H1 (cell line): ENCODE measurements around the gene SNCAIP. TPM values are rescaled to one million over a fixed set of nuclear protein-coding genes. Genes with fewer than 3 reads are reported as not detected.

Experiments used
- FOSL1 ChIP-seq: IDR thresholded peaks from 2 replicates; pipeline ENCODE4 v1.6.1; 2011; ENCODE audit warnings: mild to moderate bottlenecking, low read depth, low read length, moderate library complexity; ENCODE audit not compliant: insufficient read depth
- KDM5A ChIP-seq: fragments of 200-600 bp; IDR thresholded peaks from 2 replicates; pipeline ENCODE4 v1.7.1; 2012; ENCODE audit warnings: mild to moderate bottlenecking, low read length, inconsistent platforms, mixed read lengths
- polyA plus RNA-seq, 7 experiments: library from polyadenylated mRNA; depleted of rRNA in 3 of 7; stranded (reverse) in 5 of 7; unstranded in 2 of 7; fragments of >200 nt in 5 of 7; fragments of 200-250 nt in 2 of 7; gene quantifications; 1 replicate in 5 of 7; 2 replicates in 1 of 7; 4 replicates in 1 of 7; pipeline versions ENCODE4 v1.2.1 to v1.2.3, GENCODE V29; 2011 to 2013; ENCODE audit warnings: missing spikeins in 2 of 7, mixed read lengths in 2 of 7
- total RNA-seq: library from RNA; stranded (reverse); fragmentation: NEBNext Ultra II Directional; extraction: Animal tissue kit (Norgen Biotek cat#: 25700); gene quantifications from 2 replicates; pipeline ENCODE4 v1.2.1, GENCODE V29; 2021
- TF ChIP-seq, protein P1 (sequence below): IDR thresholded peaks from 2 replicates; pipeline ENCODE4 v1.6.1; 2011; ENCODE audit warnings: low read length, improper control_type of control experiment
- TF ChIP-seq, protein P2 (sequence below): IDR thresholded peaks from 2 replicates; pipeline ENCODE4 v1.6.1; 2012; ENCODE audit warnings: inconsistent platforms

Gene SNCAIP
- total and polyA plus RNA-seq, 2 of the 8 experiments (the other 6 are each of a cell fraction or from before 2014, with no cell fraction given) = 3.9 to 9.0 TPM

DNA sequence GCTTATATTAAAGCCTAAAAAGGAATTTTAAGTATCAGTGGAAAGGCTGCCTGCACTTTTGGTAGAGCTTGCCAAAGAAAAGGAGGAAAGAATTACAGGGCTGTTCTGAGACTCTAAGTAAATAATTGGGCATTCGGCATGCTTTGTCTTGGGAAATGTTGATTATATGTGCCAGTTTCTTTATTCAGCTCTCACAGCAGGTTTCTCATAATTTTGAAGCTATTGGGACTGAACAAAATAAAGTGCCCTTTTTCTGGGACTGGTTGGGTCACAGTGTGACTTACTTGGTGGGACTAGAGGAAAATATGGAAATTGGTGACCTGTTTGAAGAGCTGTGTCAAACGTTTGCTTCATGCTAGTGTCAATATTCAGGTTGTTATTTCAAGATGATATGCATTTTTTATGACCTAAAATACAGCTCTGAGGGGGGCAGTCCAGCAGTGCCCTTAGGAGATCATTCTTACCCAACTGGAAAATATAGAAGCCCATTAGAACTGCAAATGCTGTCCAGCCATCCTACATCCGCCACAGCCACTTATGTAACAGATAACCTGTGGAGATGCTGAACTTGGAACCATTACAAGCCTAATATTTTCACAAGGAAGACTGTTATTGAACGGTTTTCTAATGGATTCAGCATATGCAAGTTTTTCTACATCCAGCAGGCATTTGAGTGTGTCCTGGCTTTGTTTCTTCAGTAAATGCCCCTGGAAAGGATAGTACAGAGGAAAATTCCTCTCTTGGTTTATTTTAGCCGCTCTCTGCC lies 122.4 kb downstream of the SNCAIP start (continued):
- TF ChIP-seq, protein P1, sequence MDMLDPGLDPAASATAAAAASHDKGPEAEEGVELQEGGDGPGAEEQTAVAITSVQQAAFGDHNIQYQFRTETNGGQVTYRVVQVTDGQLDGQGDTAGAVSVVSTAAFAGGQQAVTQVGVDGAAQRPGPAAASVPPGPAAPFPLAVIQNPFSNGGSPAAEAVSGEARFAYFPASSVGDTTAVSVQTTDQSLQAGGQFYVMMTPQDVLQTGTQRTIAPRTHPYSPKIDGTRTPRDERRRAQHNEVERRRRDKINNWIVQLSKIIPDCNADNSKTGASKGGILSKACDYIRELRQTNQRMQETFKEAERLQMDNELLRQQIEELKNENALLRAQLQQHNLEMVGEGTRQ = no peak
- TF ChIP-seq, protein P2, sequence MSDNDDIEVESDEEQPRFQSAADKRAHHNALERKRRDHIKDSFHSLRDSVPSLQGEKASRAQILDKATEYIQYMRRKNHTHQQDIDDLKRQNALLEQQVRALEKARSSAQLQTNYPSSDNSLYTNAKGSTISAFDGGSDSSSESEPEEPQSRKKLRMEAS = no peak
- no peak for TF ChIP-seq KDM5A
- no peak for TF ChIP-seq FOSL1
